ENCODE results near the gene COL25A1.

COL25A1 gene

GRCh38 chr4:109128589-109128988 lies 173.9 kb downstream of the COL25A1 start:
- Histone ChIP-seq H3K9me3 (ENCODE audit: insufficient read depth, low read length) (no peaks in the 10 kb centered on the region), H3K4me3 (ENCODE audit: insufficient read length, low read depth) (no peak overlapping the region), H3K9ac (ENCODE audit: insufficient read length, low read depth) (no peak overlapping the region), H3K36me3 (ENCODE audit: insufficient read depth, insufficient read length, low read length) (no peaks in the 10 kb centered on the region), H3K4me1 (ENCODE audit: insufficient read depth, insufficient read length) (no peaks in the 10 kb centered on the region), H3K27me3 (ENCODE audit: insufficient read depth, insufficient read length) (no peaks in the 10 kb centered on the region)
- no peak for DNase-seq (ENCODE audit: low read depth, low spot score)
- no peak for TF ChIP-seq ZNF274 (IDR thresholded peaks at IDR 0.05; ENCODE audit: low read depth, low read length)
- TF ChIP-seq SUZ12 (IDR thresholded peaks at IDR 0.05; ENCODE audit: extremely low read depth, insufficient read depth, insufficient read length): no peak
- no peak for TF ChIP-seq YY1 (IDR thresholded peaks at IDR 0.05; ENCODE audit: insufficient read depth, insufficient read length)

- no peak overlapping the region for H3K9ac ChIP-seq (ENCODE audit: insufficient read length, low read depth)
- no peak for TF ChIP-seq ZNF274 (IDR thresholded peaks at IDR 0.05; ENCODE audit: low read depth, low read length)
- no peak for TF ChIP-seq SUZ12 (IDR thresholded peaks at IDR 0.05; ENCODE audit: extremely low read depth, insufficient read depth, insufficient read length)
- no peak for TF ChIP-seq YY1 (IDR thresholded peaks at IDR 0.05; ENCODE audit: insufficient read depth, insufficient read length)
- H3K4me1 ChIP-seq (ENCODE audit: insufficient read depth, insufficient read length): no peaks in the 10 kb centered on the region
- H3K4me3 ChIP-seq (ENCODE audit: insufficient read length, low read depth): no peak overlapping the region
- no peak for DNase-seq (ENCODE audit: low read depth, low spot score)
- H3K27me3 ChIP-seq (ENCODE audit: insufficient read depth, insufficient read length): no peaks in the 10 kb centered on the region
- no peaks in the 10 kb centered on the region for H3K9me3 ChIP-seq (ENCODE audit: insufficient read depth, low read length)
- H3K36me3 ChIP-seq (ENCODE audit: insufficient read depth, insufficient read length, low read length): no peaks in the 10 kb centered on the region
Observed at GRCh38 chr4:109127866-109128265, 174.6 kb downstream of the COL25A1 start.

- no peaks in the 10 kb centered on the region for H3K27me3 ChIP-seq (ENCODE audit: insufficient read depth, insufficient read length)
- H3K4me3 ChIP-seq (ENCODE audit: insufficient read length, low read depth): no peak overlapping the region
- H3K9ac ChIP-seq (ENCODE audit: insufficient read length, low read depth): no peak overlapping the region
- DNase-seq (ENCODE audit: low read depth, low spot score): no peak
- H3K9me3 ChIP-seq (ENCODE audit: insufficient read depth, low read length): no peaks in the 10 kb centered on the region
- H3K4me1 ChIP-seq (ENCODE audit: insufficient read depth, insufficient read length): no peaks in the 10 kb centered on the region
- TF ChIP-seq YY1 (IDR thresholded peaks at IDR 0.05; ENCODE audit: insufficient read depth, insufficient read length) (no peak), SUZ12 (IDR thresholded peaks at IDR 0.05; ENCODE audit: extremely low read depth, insufficient read depth, insufficient read length) (no peak), ZNF274 (IDR thresholded peaks at IDR 0.05; ENCODE audit: low read depth, low read length) (no peak)
- no peaks in the 10 kb centered on the region for H3K36me3 ChIP-seq (ENCODE audit: insufficient read depth, insufficient read length, low read length)
Observed at GRCh38 chr4:109126856-109127255, 175.6 kb downstream of the COL25A1 start.

- Histone ChIP-seq H3K9ac (ENCODE audit: insufficient read length, low read depth) (no peak overlapping the region), H3K4me1 (ENCODE audit: insufficient read depth, insufficient read length) (no peaks in the 10 kb centered on the region), H3K27me3 (ENCODE audit: insufficient read depth, insufficient read length) (no peaks in the 10 kb centered on the region), H3K9me3 (ENCODE audit: insufficient read depth, low read length) (no peaks in the 10 kb centered on the region), H3K36me3 (ENCODE audit: insufficient read depth, insufficient read length, low read length) (no peaks in the 10 kb centered on the region), H3K4me3 (ENCODE audit: insufficient read length, low read depth) (no peak overlapping the region)
- TF ChIP-seq YY1 (IDR thresholded peaks at IDR 0.05; ENCODE audit: insufficient read depth, insufficient read length) (no peak), SUZ12 (IDR thresholded peaks at IDR 0.05; ENCODE audit: extremely low read depth, insufficient read depth, insufficient read length) (no peak), ZNF274 (IDR thresholded peaks at IDR 0.05; ENCODE audit: low read depth, low read length) (no peak)
- no peak for DNase-seq (ENCODE audit: low read depth, low spot score)
Observed at GRCh38 chr4:109125084-109125483, 177.4 kb downstream of the COL25A1 start.

GRCh38 chr4:109123951-109124350 lies 178.5 kb downstream of the COL25A1 start:
- DNase-seq (ENCODE audit: low read depth, low spot score): no peak
- no peak overlapping the region for H3K9ac ChIP-seq (ENCODE audit: insufficient read length, low read depth)
- no peaks in the 10 kb centered on the region for H3K36me3 ChIP-seq (ENCODE audit: insufficient read depth, insufficient read length, low read length)
- H3K4me1 ChIP-seq (ENCODE audit: insufficient read depth, insufficient read length): no peaks in the 10 kb centered on the region
- H3K27me3 ChIP-seq (ENCODE audit: insufficient read depth, insufficient read length): no peaks in the 10 kb centered on the region
- no peak for TF ChIP-seq SUZ12 (IDR thresholded peaks at IDR 0.05; ENCODE audit: extremely low read depth, insufficient read depth, insufficient read length)
- H3K9me3 ChIP-seq (ENCODE audit: insufficient read depth, low read length): no peaks in the 10 kb centered on the region
- no peak overlapping the region for H3K4me3 ChIP-seq (ENCODE audit: insufficient read length, low read depth)

GRCh38 chr4:109121561-109121960 lies 180.9 kb downstream of the COL25A1 start:
- Histone ChIP-seq H3K9ac (ENCODE audit: insufficient read length, low read depth) (no peak overlapping the region), H3K4me3 (ENCODE audit: insufficient read length, low read depth) (no peak overlapping the region), H3K4me1 (ENCODE audit: insufficient read depth, insufficient read length) (no peaks in the 10 kb centered on the region), H3K27me3 (ENCODE audit: insufficient read depth, insufficient read length) (no peaks in the 10 kb centered on the region), H3K9me3 (ENCODE audit: insufficient read depth, low read length) (no peaks in the 10 kb centered on the region), H3K36me3 (ENCODE audit: insufficient read depth, insufficient read length, low read length) (no peaks in the 10 kb centered on the region)
- no peak for TF ChIP-seq ZNF274 (IDR thresholded peaks at IDR 0.05; ENCODE audit: low read depth, low read length)
- no peak for TF ChIP-seq YY1 (IDR thresholded peaks at IDR 0.05; ENCODE audit: insufficient read depth, insufficient read length)
- TF ChIP-seq SUZ12 (IDR thresholded peaks at IDR 0.05; ENCODE audit: extremely low read depth, insufficient read depth, insufficient read length): no peak
- no peak for DNase-seq (ENCODE audit: low read depth, low spot score)

- Histone ChIP-seq H3K9ac (ENCODE audit: insufficient read length, low read depth) (no peak overlapping the region), H3K36me3 (ENCODE audit: insufficient read depth, insufficient read length, low read length) (no peaks in the 10 kb centered on the region), H3K9me3 (ENCODE audit: insufficient read depth, low read length) (no peaks in the 10 kb centered on the region), H3K4me1 (ENCODE audit: insufficient read depth, insufficient read length) (no peaks in the 10 kb centered on the region), H3K4me3 (ENCODE audit: insufficient read length, low read depth) (no peak overlapping the region), H3K27me3 (ENCODE audit: insufficient read depth, insufficient read length) (no peaks in the 10 kb centered on the region)
- TF ChIP-seq SUZ12 (IDR thresholded peaks at IDR 0.05; ENCODE audit: extremely low read depth, insufficient read depth, insufficient read length) (no peak), YY1 (IDR thresholded peaks at IDR 0.05; ENCODE audit: insufficient read depth, insufficient read length) (no peak), ZNF274 (IDR thresholded peaks at IDR 0.05; ENCODE audit: low read depth, low read length) (no peak)
- no peak for DNase-seq (ENCODE audit: low read depth, low spot score)
Observed at GRCh38 chr4:109119852-109120251, 182.6 kb downstream of the COL25A1 start.

- no peak overlapping the region for H3K9ac ChIP-seq (ENCODE audit: insufficient read length, low read depth)
- no peaks in the 10 kb centered on the region for H3K4me1 ChIP-seq (ENCODE audit: insufficient read depth, insufficient read length)
- no peaks in the 10 kb centered on the region for H3K27me3 ChIP-seq (ENCODE audit: insufficient read depth, insufficient read length)
- H3K36me3 ChIP-seq (ENCODE audit: insufficient read depth, insufficient read length, low read length): no peaks in the 10 kb centered on the region
- no peak for DNase-seq (ENCODE audit: low read depth, low spot score)
- no peak overlapping the region for H3K4me3 ChIP-seq (ENCODE audit: insufficient read length, low read depth)
- TF ChIP-seq SUZ12 (IDR thresholded peaks at IDR 0.05; ENCODE audit: extremely low read depth, insufficient read depth, insufficient read length) (no peak), YY1 (IDR thresholded peaks at IDR 0.05; ENCODE audit: insufficient read depth, insufficient read length) (no peak)
- no peaks in the 10 kb centered on the region for H3K9me3 ChIP-seq (ENCODE audit: insufficient read depth, low read length)
Observed at GRCh38 chr4:109118635-109119034, 183.8 kb downstream of the COL25A1 start.

Measured in NT2/D1 (cell line).